Lung (tissue), 12 donors: ENCODE data around the gene SAP25. TPM values are rescaled to one million over a fixed set of nuclear protein-coding genes. Genes with fewer than 3 reads are reported as not detected.

ENCODE experiments used
- ATAC-seq: fragments of 200-7000 bp; cut with Tn5 transposase; one replicate; pipeline ENCODE4 v1.9.1; 2020; ENCODE audit warnings: moderate number of reproducible peaks; ENCODE audit not compliant: insufficient read depth, low FRiP score
- DNase-seq, 3 donors: peaks; one replicate each; pipeline ENCODE4 v3.0.0-alpha.2; 2013 to 2017
- H3K27ac ChIP-seq, 2 donors: one replicate each; pipeline ENCODE4 v1.5.1; 2013; ENCODE audit warnings: mild to moderate bottlenecking in 2 of 2, moderate library complexity in 2 of 2, control low read depth in 1 of 2, inconsistent platforms in 1 of 2, low read depth in 1 of 2, low read length in 1 of 2
- H3K27me3 ChIP-seq, 3 donors: one replicate each; pipeline ENCODE4 v1.5.1; 2013; ENCODE audit warnings: low read length in 2 of 3; ENCODE audit not compliant: control insufficient read depth in 3 of 3, insufficient read depth in 3 of 3
- H3K36me3 ChIP-seq, 4 donors: one replicate each; pipeline ENCODE4 v1.5.1; 2013; ENCODE audit warnings: low read length in 4 of 4, mild to moderate bottlenecking in 1 of 4, moderate library complexity in 1 of 4; ENCODE audit not compliant: control insufficient read depth in 4 of 4, insufficient read depth in 4 of 4
- H3K4me1 ChIP-seq, 5 donors: one replicate each; pipeline ENCODE4 v1.5.1; 2013; ENCODE audit warnings: low read length in 5 of 5, mild to moderate bottlenecking in 2 of 5, moderate library complexity in 1 of 5; ENCODE audit not compliant: control insufficient read depth in 5 of 5, insufficient read depth in 5 of 5
- H3K4me3 ChIP-seq: one replicate; pipeline ENCODE4 v1.5.1; 2013; ENCODE audit warnings: mild to moderate bottlenecking, control low read depth, moderate library complexity
- H3K9ac ChIP-seq, 2 donors: one replicate each; pipeline ENCODE4 v1.5.1; 2013; ENCODE audit warnings: low read length in 2 of 2, control low read depth in 1 of 2; ENCODE audit not compliant: insufficient read depth in 1 of 2
- H3K9me3 ChIP-seq, 4 donors: one replicate each; pipeline ENCODE4 v1.5.1; 2013; ENCODE audit warnings: low read length in 3 of 4, mild to moderate bottlenecking in 1 of 4, moderate library complexity in 1 of 4; ENCODE audit not compliant: control insufficient read depth in 4 of 4, insufficient read depth in 3 of 4
- WGBS, 2 donors: extraction: QIAGEN DNeasy Blood & Tissue Kit; methylation state at CpG; one replicate each; pipeline ENCODE4 v1.1.7; 2013; 5-methylcytosine and 5-hydroxymethylcytosine counted together
- polyA plus RNA-seq, 2 donors: library from polyadenylated mRNA; stranded (reverse); fragments of 200-250 nt; gene quantifications; one replicate each; pipeline ENCODE4 v1.2.1, GENCODE V29; 2013
- total RNA-seq, 2 donors: library from RNA; depleted of rRNA in 1 of 2; stranded (reverse); fragments of >200 nt in 1 of 2; gene quantifications; one replicate each; pipeline ENCODE4 v1.2.1, GENCODE V29; 2014 to 2021
- TF ChIP-seq, protein P1 (sequence below): IDR thresholded peaks from 2 replicates; pipeline ENCODE4 v1.5.1; 2012; ENCODE audit warnings: mild to moderate bottlenecking; ENCODE audit errors: control extremely low read depth, extremely low read depth
- donor health status: control.
- donor health status: control.
- donor health status: Bipolar disorder and iron deficiency.
- donor health status: healthy.
- donor health status: DM: yes; HTN: yes; CAD: no.

SAP25 gene
- total and polyA plus RNA-seq, 4 donors = 1.9 to 9.9 (median 6.2) TPM

- Histone ChIP-seq H3K36me3 (peaks cover 0 to 7% (median 0%) of the 10 kb centered on the region in 4 donors), H3K4me3 (peak overlapping the region; percentile 50), H3K9ac (no peak overlapping the region), H3K27me3 (no peaks in the 10 kb centered on the region), H3K27ac (peak overlapping the region; percentile 52 to 76), H3K4me1 (peaks cover 0 to 31% (median 5%) of the 10 kb centered on the region in 5 donors), H3K9me3 (no peaks in the 10 kb centered on the region)
- ATAC-seq (peak; percentile 80), DNase-seq (peak; percentile 75 to 81 (median 80))
- 0 to 1% methylated on average over 53 to 70 of the region's 70 CpGs for WGBS, 2 donors
- TF ChIP-seq, protein P1, sequence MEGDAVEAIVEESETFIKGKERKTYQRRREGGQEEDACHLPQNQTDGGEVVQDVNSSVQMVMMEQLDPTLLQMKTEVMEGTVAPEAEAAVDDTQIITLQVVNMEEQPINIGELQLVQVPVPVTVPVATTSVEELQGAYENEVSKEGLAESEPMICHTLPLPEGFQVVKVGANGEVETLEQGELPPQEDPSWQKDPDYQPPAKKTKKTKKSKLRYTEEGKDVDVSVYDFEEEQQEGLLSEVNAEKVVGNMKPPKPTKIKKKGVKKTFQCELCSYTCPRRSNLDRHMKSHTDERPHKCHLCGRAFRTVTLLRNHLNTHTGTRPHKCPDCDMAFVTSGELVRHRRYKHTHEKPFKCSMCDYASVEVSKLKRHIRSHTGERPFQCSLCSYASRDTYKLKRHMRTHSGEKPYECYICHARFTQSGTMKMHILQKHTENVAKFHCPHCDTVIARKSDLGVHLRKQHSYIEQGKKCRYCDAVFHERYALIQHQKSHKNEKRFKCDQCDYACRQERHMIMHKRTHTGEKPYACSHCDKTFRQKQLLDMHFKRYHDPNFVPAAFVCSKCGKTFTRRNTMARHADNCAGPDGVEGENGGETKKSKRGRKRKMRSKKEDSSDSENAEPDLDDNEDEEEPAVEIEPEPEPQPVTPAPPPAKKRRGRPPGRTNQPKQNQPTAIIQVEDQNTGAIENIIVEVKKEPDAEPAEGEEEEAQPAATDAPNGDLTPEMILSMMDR = no peak
These were observed 30.6 kb upstream of the SAP25 start for GRCh38 chr7:100604028-100604975.

- Histone ChIP-seq H3K9me3 (no peaks in the 10 kb centered on the region), H3K4me1 (peaks cover 0 to 31% (median 5%) of the 10 kb centered on the region in 5 donors), H3K9ac (no peak overlapping the region), H3K36me3 (peaks cover 0 to 7% (median 0%) of the 10 kb centered on the region in 4 donors), H3K27me3 (no peaks in the 10 kb centered on the region), H3K4me3 (peak overlapping the region; percentile 21), H3K27ac (peak overlapping the region; percentile 24 to 50)
- TF ChIP-seq, protein P1 = no peak
- ATAC-seq = no peak
- WGBS, 2 donors = 20 to 25% methylated on average over 10 of the region's 10 CpGs
- DNase-seq = peak; percentile 39 to 62 (median 43)
These were observed 30.0 kb upstream of the SAP25 start for GRCh38 chr7:100603726-100604027.

DNA sequence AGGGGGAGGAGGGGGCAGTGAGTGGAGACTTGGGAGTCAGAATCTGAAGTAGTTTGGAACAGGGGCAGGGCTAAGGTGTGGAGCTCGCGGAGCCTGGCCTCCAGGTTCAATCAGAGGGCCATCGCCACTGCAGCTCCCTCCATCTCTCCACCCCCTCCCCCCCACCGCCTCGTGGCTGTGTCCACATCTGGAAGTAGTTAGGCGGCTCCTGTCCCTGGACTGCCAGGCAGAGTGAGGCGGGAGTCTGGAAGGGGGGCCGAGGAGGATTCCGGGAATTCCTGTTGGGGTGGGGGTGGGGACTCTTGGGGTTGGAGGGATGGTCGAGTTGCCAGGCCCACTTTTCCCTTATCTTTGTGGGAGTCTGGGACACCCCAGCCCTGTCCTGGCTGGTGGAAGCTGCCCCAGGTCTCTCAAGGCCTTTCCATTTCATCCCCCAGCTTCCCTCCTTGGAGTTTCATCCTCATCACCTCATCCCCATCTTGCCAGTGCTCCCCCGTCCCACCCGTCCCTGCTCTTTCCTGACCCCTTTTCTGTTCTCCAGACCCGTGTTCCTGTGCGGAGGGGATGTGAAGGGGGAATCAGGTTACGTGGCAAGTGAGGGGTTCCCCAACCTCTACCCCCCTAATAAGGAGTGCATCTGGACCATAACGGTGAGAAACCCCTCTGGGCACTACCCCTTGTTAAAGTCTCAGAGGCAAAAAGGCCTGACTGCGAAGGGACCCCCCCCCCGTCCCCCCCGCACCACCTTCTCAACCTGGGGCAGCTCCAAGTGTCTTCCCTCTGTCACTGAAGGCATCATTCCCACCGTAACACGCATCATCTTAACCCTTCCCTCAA is 29.4 kb upstream of the SAP25 start:
- peak overlapping the region in 1 of 2 donors; percentile 50 for H3K27ac ChIP-seq
- no peaks in the 10 kb centered on the region for H3K9me3 ChIP-seq
- H3K4me1 ChIP-seq = peaks cover 0 to 31% (median 5%) of the 10 kb centered on the region in 5 donors
- TF ChIP-seq, protein P1 = no peak
- no peak overlapping the region for H3K4me3 ChIP-seq
- 47 to 72% methylated on average over 20 to 21 of the region's 21 CpGs for WGBS, 2 donors
- ATAC-seq (no peak), DNase-seq (peak; percentile 93 to 94 (median 93))
- H3K9ac ChIP-seq = no peak overlapping the region
- H3K36me3 ChIP-seq = peaks cover 0 to 5% (median 0%) of the 10 kb centered on the region in 4 donors
- no peaks in the 10 kb centered on the region for H3K27me3 ChIP-seq
